NCI-H1436 treated with DMSO at 0.1 percent for 48 hours (cell line): ENCODE data around the gene SLC13A5.
"Not testable (repeated sequence)": the region's sequence is repeated elsewhere in the genome, so short reads cannot be mapped to it uniquely, and the experiment has no call there.

ENCODE experiments used
- DNase-seq: peaks from one replicate; lab custom pipeline; 2025; lab: John Stamatoyannopoulos, UW

Gene SLC13A5

GRCh38 chr17:6713130-6713917, at the start of gene SLC13A5:
Gene SLC13A5, minus strand, starts transcription at chr17:6713369. Its CDS starts 36 bp downstream, at chr17:6713333.
- DNase-seq, result no peak

GRCh38 chr17:6761779-6762178, 48.6 kb upstream of the SLC13A5 start:
- DNase-seq, result no peak

GRCh38 chr17:6757747-6758146, 44.6 kb upstream of the SLC13A5 start:
- DNase-seq, result no peak

- no peak for DNase-seq
Observed at GRCh38 chr17:6756425-6757031, 43.4 kb upstream of the SLC13A5 start.

GRCh38 chr17:6755731-6756184, 42.6 kb upstream of the SLC13A5 start, which contains the start of gene XAF1:
Gene XAF1, plus strand, starts transcription at chr17:6756046. Its CDS starts 33 bp downstream, at chr17:6756079.
- DNase-seq, result no peak

GRCh38 chr17:6755281-6755680, 42.1 kb upstream of the SLC13A5 start:
- DNase-seq, result no peak

- no peak for DNase-seq
Observed at GRCh38 chr17:6753546-6753945, 40.4 kb upstream of the SLC13A5 start.

GRCh38 chr17:6753006-6753445, 39.9 kb upstream of the SLC13A5 start:
- no peak for DNase-seq

GRCh38 chr17:6752068-6752909, 39.1 kb upstream of the SLC13A5 start:
- no peak for DNase-seq

- DNase-seq, result no peak
Observed at GRCh38 chr17:6749519-6749918, 36.4 kb upstream of the SLC13A5 start.

GRCh38 chr17:6748617-6749016, 35.4 kb upstream of the SLC13A5 start:
- DNase-seq, result no peak

- not testable (repeated sequence) for DNase-seq
Observed at GRCh38 chr17:6746665-6747064, 33.5 kb upstream of the SLC13A5 start.

GRCh38 chr17:6729531-6729930, 16.4 kb upstream of the SLC13A5 start:
- no peak for DNase-seq

- no peak for DNase-seq
Observed at GRCh38 chr17:6724009-6724408, 10.8 kb upstream of the SLC13A5 start.

GRCh38 chr17:6721744-6722143, 8.6 kb upstream of the SLC13A5 start:
- no peak for DNase-seq

GRCh38 chr17:6716736-6717135, 3.6 kb upstream of the SLC13A5 start:
- DNase-seq, result no peak

- no peak for DNase-seq
Observed at GRCh38 chr17:6714315-6714874, 1.2 kb upstream of the SLC13A5 start.

GRCh38 chr17:6713918-6714271, 726 bp upstream of the SLC13A5 start:
- no peak for DNase-seq

GRCh38 chr17:6712854-6713129, 377 bp downstream of the SLC13A5 start:
- no peak for DNase-seq

- DNase-seq, result no peak
Observed at GRCh38 chr17:6712058-6712853, 913 bp downstream of the SLC13A5 start.

GRCh38 chr17:6711681-6712057, 1.5 kb downstream of the SLC13A5 start:
- DNase-seq, result no peak
